ENCODE results near the gene LRMDA. TPM values are rescaled to one million over a fixed set of nuclear protein-coding genes. Genes with fewer than 3 reads are reported as not detected.

LRMDA gene
- total and polyA plus RNA-seq, 2 donors (not counting 1 experiment from before 2014, with no cell fraction given), result 0.12 TPM; not detected in 1

- DNase-seq (no peak), ATAC-seq (ENCODE audit: low read depth) (no peak)
- Histone ChIP-seq H3K27ac (ENCODE audit: low read length in 2 of 2) (no peak overlapping the region), H3K27me3 (replicated peaks in 1 of 4; ENCODE audit: control extremely low read depth in 1 of 4, control insufficient read depth in 3 of 4, insufficient read depth in 4 of 4, low read length in 3 of 4) (peaks cover 0 to 3% (median 0%) of the 10 kb centered on the region in 4 experiments), H2AFZ (ENCODE audit: insufficient read depth, low read depth, low read length, poor library complexity, severe bottlenecking) (no peak overlapping the region), H3K9me3 (ENCODE audit: control extremely low read depth in 1 of 3, control insufficient read depth in 2 of 3, insufficient read depth in 1 of 3, low read length in 2 of 3) (peaks cover 0 to 8% (median 0%) of the 10 kb centered on the region in 3 donors), H3K79me2 (ENCODE audit: control insufficient read depth, insufficient read depth, low read length) (no peaks in the 10 kb centered on the region), H3K9ac (ENCODE audit: low read length) (no peak overlapping the region), H3K36me3 (replicated peaks in 1 of 2; ENCODE audit: control extremely low read depth in 1 of 2, control insufficient read depth in 1 of 2, extremely low read depth in 1 of 2, insufficient read depth in 2 of 2, low read length in 1 of 2) (no peaks in the 10 kb centered on the region), H4K20me1 (ENCODE audit: control insufficient read depth, insufficient read depth, low read length, poor library complexity, severe bottlenecking) (no peaks in the 10 kb centered on the region), H3K4me3 (ENCODE audit: control extremely low read depth in 1 of 5, extremely low read depth in 1 of 5, insufficient read depth in 1 of 5, low read depth in 2 of 5, low read length in 4 of 5) (no peak overlapping the region), H3K4me1 (ENCODE audit: control insufficient read depth in 2 of 2, insufficient read depth in 2 of 2, low read length in 2 of 2) (no peaks in the 10 kb centered on the region), H3K4me2 (replicated peaks; ENCODE audit: low read depth, low read length, poor library complexity, severe bottlenecking) (no peak overlapping the region)
- intact Hi-C loops (cut with micrococcal nuclease), result no loop called here
- Mint-ChIP-seq H3K27ac (no peak overlapping the region), H3K4me1 (no peaks in the 10 kb centered on the region), H3K9me3 (ENCODE audit: insufficient read depth) (no peaks in the 10 kb centered on the region), H3K4me3 (no peak overlapping the region), H3K27me3 (peaks cover 10% of the 10 kb centered on the region)
- ChIA-PET POLR2A (no interaction called here), CTCF (no interaction called here)
- WGBS (ENCODE audit: insufficient coverage), result 71% methylated on average over 1 of the region's 3 CpGs
- TF ChIP-seq CTCF (IDR thresholded peaks at IDR 0.05) (no peak), EZH2 (IDR thresholded peaks at IDR 0.05; ENCODE audit: borderline replicate concordance, insufficient read depth, low read depth, low read length, poor library complexity, severe bottlenecking) (no peak)
Observed at GRCh38 chr10:75469006-75469616, 37.7 kb downstream of the LRMDA start.

- Histone ChIP-seq H3K4me1 (ENCODE audit: control insufficient read depth in 2 of 2, insufficient read depth in 2 of 2, low read length in 2 of 2) (no peaks in the 10 kb centered on the region), H2AFZ (ENCODE audit: insufficient read depth, low read depth, low read length, poor library complexity, severe bottlenecking) (no peak overlapping the region), H4K20me1 (ENCODE audit: control insufficient read depth, insufficient read depth, low read length, poor library complexity, severe bottlenecking) (no peaks in the 10 kb centered on the region), H3K9ac (ENCODE audit: low read length) (no peak overlapping the region), H3K36me3 (replicated peaks in 1 of 2; ENCODE audit: control extremely low read depth in 1 of 2, control insufficient read depth in 1 of 2, extremely low read depth in 1 of 2, insufficient read depth in 2 of 2, low read length in 1 of 2) (no peaks in the 10 kb centered on the region), H3K27ac (ENCODE audit: low read length in 2 of 2) (no peak overlapping the region), H3K79me2 (ENCODE audit: control insufficient read depth, insufficient read depth, low read length) (no peaks in the 10 kb centered on the region), H3K27me3 (replicated peaks in 1 of 4; ENCODE audit: control extremely low read depth in 1 of 4, control insufficient read depth in 3 of 4, insufficient read depth in 4 of 4, low read length in 3 of 4) (peaks cover 0 to 3% (median 0%) of the 10 kb centered on the region in 4 experiments), H3K9me3 (ENCODE audit: control extremely low read depth in 1 of 3, control insufficient read depth in 2 of 3, insufficient read depth in 1 of 3, low read length in 2 of 3) (peaks cover 0 to 10% (median 0%) of the 10 kb centered on the region in 3 donors), H3K4me2 (replicated peaks; ENCODE audit: low read depth, low read length, poor library complexity, severe bottlenecking) (no peak overlapping the region), H3K4me3 (ENCODE audit: control extremely low read depth in 1 of 5, extremely low read depth in 1 of 5, insufficient read depth in 1 of 5, low read depth in 2 of 5, low read length in 4 of 5) (no peak overlapping the region)
- no peak overlapping the region for H3K4me3 Mint-ChIP-seq
- H3K9me3 Mint-ChIP-seq (ENCODE audit: insufficient read depth), result peaks cover 3% of the 10 kb centered on the region
- ChIA-PET CTCF (no interaction called here), POLR2A (no interaction called here)
- WGBS (ENCODE audit: insufficient coverage), result no CpG with 5 or more reads among the region's 4 CpGs
- TF ChIP-seq EZH2 (IDR thresholded peaks at IDR 0.05; ENCODE audit: borderline replicate concordance, insufficient read depth, low read depth, low read length, poor library complexity, severe bottlenecking) (no peak), CTCF (IDR thresholded peaks at IDR 0.05) (no peak)
- peaks cover 9% of the 10 kb centered on the region for H3K27me3 Mint-ChIP-seq
- DNase-seq, result no peak
- no peak for ATAC-seq (ENCODE audit: low read depth)
- no peak overlapping the region for H3K27ac Mint-ChIP-seq
- H3K4me1 Mint-ChIP-seq, result no peaks in the 10 kb centered on the region
- intact Hi-C loops (cut with micrococcal nuclease), result no loop called here
Observed at GRCh38 chr10:75470901-75471300, 39.5 kb downstream of the LRMDA start.
